GM10266 (cell line): ENCODE data around the gene CASK.

ENCODE experiments used
- DNase-seq: peaks from one replicate; pipeline ENCODE4 v3.0.0; 2012; ENCODE audit errors: extremely low spot score
- TF ChIP-seq, protein P1 (sequence below): IDR thresholded peaks from 2 replicates; pipeline ENCODE4 v1.5.1; 2012; ENCODE audit warnings: mild to moderate bottlenecking, low read depth; ENCODE audit not compliant: control insufficient read depth, insufficient read depth; ENCODE audit errors: missing control alignments

CASK gene

DNA sequence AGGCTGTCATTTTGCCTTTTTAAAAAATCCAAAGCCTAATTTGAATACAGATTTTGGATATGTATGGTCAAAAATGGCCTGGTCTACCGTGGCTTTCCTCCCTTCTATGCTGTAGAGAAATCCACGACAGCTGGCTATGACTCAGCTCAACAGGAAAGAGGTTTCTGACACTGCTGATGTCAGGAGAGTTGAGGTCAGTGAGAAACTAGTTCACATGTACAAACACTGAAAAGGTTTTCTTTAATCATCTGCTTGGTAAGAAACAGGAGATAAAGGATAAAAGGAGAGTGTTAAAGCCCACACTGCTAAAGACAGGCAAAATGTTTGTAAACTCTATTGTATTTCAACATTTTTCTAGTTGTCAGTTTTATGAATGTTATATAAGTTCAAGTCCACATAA lies 362.3 kb downstream of the CASK start:
- TF ChIP-seq, protein P1, sequence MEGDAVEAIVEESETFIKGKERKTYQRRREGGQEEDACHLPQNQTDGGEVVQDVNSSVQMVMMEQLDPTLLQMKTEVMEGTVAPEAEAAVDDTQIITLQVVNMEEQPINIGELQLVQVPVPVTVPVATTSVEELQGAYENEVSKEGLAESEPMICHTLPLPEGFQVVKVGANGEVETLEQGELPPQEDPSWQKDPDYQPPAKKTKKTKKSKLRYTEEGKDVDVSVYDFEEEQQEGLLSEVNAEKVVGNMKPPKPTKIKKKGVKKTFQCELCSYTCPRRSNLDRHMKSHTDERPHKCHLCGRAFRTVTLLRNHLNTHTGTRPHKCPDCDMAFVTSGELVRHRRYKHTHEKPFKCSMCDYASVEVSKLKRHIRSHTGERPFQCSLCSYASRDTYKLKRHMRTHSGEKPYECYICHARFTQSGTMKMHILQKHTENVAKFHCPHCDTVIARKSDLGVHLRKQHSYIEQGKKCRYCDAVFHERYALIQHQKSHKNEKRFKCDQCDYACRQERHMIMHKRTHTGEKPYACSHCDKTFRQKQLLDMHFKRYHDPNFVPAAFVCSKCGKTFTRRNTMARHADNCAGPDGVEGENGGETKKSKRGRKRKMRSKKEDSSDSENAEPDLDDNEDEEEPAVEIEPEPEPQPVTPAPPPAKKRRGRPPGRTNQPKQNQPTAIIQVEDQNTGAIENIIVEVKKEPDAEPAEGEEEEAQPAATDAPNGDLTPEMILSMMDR, result no peak
- DNase-seq, result peak; percentile 13

- no peak for DNase-seq
- TF ChIP-seq, protein P1, result no peak
Observed at GRCh38 chrX:41559235-41560052, 363.9 kb downstream of the CASK start.

DNA sequence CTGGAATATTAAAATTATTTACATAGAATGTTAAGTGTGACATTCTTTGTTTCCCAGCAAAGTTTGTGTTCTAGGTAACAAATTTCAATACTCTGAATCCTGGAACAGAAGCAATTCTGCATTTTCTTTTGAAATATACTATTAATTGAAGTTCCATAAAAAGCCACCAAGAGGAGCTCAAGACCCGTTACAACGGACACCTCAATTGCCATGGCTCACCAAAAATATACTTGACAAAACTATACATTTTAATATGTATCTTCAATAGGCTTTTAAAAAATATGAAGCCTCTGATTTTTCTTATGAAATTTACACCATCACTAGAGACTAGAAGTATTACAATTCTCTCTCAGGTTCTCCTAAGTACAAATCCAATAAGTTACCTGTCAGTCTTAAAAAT lies 364.8 kb downstream of the CASK start:
- TF ChIP-seq, protein P1, result peak; percentile 40
- no peak for DNase-seq

- TF ChIP-seq, protein P1, result no peak
- no peak for DNase-seq
Observed at GRCh38 chrX:41556958-41557357, 366.4 kb downstream of the CASK start.

DNA sequence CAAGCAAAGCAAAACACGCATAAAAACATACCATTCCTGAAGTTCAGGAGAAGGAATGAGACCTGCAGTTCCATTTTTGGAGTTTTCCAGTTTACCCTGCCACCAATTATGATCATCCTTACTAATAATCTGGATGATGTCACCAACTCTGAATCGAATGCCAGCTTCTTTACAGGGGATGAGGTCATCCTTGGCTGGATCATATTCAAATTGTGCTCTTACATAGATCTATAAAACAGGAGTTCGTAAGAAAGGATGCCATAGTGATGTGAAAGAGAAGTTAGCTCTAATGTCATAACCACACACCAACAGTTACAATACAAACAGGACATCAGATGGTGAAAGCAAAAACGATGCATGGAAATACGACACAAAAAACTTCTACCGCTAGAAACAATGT lies 369.7 kb downstream of the CASK start:
- TF ChIP-seq, protein P1, result no peak
- no peak for DNase-seq

DNA sequence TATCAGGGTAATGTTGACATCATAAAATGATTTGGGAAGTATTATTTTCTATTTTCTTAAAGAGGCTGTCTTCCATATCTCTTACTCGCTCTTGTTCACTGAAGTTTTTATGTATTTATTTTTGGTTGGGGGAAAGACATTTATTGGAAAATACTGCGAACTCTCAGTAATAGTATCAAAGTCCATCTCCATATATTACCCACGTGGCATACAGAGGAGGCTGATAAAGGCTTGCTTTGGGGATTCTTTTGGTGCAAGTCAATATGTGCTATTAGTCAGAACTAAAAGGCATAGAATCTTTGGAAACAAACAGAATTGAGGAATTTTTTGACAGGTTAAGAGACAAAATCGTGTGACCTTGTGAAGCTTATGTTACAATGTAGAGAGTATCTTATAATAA lies 374.9 kb downstream of the CASK start:
- TF ChIP-seq, protein P1, result no peak
- DNase-seq, result no peak

- TF ChIP-seq, protein P1, result no peak
- DNase-seq, result no peak
Observed at GRCh38 chrX:41543668-41544067, 379.7 kb downstream of the CASK start.
